BE2C (cell line): ENCODE measurements around the gene MIR17HG.

Experiments
- DNase-seq: peaks from one replicate; pipeline ENCODE4 v3.0.0-alpha.2; 2020
- H3K27me3 ChIP-seq: fragments of 250-450 bp; sonication (Bioruptor Pico); 2 replicates; pipeline ENCODE4 v1.5.1; 2020; ENCODE audit warnings: mild to moderate bottlenecking
- H3K36me3 ChIP-seq: fragments of 250-450 bp; sonication (Bioruptor Pico); 2 replicates; pipeline ENCODE4 v1.5.1; 2020; ENCODE audit warnings: mild to moderate bottlenecking
- H3K4me1 ChIP-seq: fragments of 250-450 bp; sonication (Bioruptor Pico); 2 replicates; pipeline ENCODE4 v1.5.1; 2020
- H3K4me3 ChIP-seq: 2 replicates; pipeline ENCODE4 v1.5.1; 2011; ENCODE audit warnings: low read depth, low read length
- H3K9me3 ChIP-seq: fragments of 250-450 bp; sonication (Bioruptor Pico); 2 replicates; pipeline ENCODE4 v1.5.1; 2020
- TF ChIP-seq, protein P1 (sequence below): IDR thresholded peaks from 2 replicates; pipeline ENCODE4 v1.5.1; 2012; ENCODE audit warnings: mild to moderate bottlenecking, low read depth, low read length

Gene MIR17HG

GRCh38 chr13:91400063-91400399 is 52.5 kb downstream of the MIR17HG start:
- Histone ChIP-seq H3K4me3 (no peak overlapping the region), H3K9me3 (no peaks in the 10 kb centered on the region), H3K4me1 (0 out of 2 replicates have a peak, but pooled peaks cover 4% of the 10 kb centered on the region), H3K27me3 (no peaks in the 10 kb centered on the region; the same call in 1 of the 2 replicates), H3K36me3 (no peaks in the 10 kb centered on the region)
- DNase-seq, result no peak
- TF ChIP-seq, protein P1, sequence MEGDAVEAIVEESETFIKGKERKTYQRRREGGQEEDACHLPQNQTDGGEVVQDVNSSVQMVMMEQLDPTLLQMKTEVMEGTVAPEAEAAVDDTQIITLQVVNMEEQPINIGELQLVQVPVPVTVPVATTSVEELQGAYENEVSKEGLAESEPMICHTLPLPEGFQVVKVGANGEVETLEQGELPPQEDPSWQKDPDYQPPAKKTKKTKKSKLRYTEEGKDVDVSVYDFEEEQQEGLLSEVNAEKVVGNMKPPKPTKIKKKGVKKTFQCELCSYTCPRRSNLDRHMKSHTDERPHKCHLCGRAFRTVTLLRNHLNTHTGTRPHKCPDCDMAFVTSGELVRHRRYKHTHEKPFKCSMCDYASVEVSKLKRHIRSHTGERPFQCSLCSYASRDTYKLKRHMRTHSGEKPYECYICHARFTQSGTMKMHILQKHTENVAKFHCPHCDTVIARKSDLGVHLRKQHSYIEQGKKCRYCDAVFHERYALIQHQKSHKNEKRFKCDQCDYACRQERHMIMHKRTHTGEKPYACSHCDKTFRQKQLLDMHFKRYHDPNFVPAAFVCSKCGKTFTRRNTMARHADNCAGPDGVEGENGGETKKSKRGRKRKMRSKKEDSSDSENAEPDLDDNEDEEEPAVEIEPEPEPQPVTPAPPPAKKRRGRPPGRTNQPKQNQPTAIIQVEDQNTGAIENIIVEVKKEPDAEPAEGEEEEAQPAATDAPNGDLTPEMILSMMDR, result no peak

- TF ChIP-seq, protein P1, result no peak
- no peaks in the 10 kb centered on the region for H3K36me3 ChIP-seq
- 0 out of 2 replicates have a peak, but pooled peaks cover 4% of the 10 kb centered on the region for H3K4me1 ChIP-seq
- H3K27me3 ChIP-seq, result no peaks in the 10 kb centered on the region; the same call in 1 of the 2 replicates
- H3K9me3 ChIP-seq, result no peaks in the 10 kb centered on the region
- H3K4me3 ChIP-seq, result no peak overlapping the region
- no peak for DNase-seq
Observed at GRCh38 chr13:91400671-91401070, 53.2 kb downstream of the MIR17HG start.

- no peak overlapping the region for H3K4me3 ChIP-seq
- H3K4me1 ChIP-seq, result 0 out of 2 replicates have a peak, but pooled peaks cover 4% of the 10 kb centered on the region
- no peaks in the 10 kb centered on the region; the same call in 1 of the 2 replicates for H3K27me3 ChIP-seq
- no peak for DNase-seq
- TF ChIP-seq, protein P1, result no peak
- H3K36me3 ChIP-seq, result no peaks in the 10 kb centered on the region
- no peaks in the 10 kb centered on the region for H3K9me3 ChIP-seq
Observed at GRCh38 chr13:91401920-91402319, 54.4 kb downstream of the MIR17HG start.
